Activated CD8-positive, alpha-beta memory T cell treated with anti-CD3 and anti-CD28 coated beads, Interleukin-2, amount 50 U/mL, for 4 hours (primary cell): ENCODE measurements around the gene ADGRE1.

Experiments
- DNase-seq: peaks from one replicate; pipeline ENCODE4 v3.0.0-alpha.2; 2020

ADGRE1 gene

DNA sequence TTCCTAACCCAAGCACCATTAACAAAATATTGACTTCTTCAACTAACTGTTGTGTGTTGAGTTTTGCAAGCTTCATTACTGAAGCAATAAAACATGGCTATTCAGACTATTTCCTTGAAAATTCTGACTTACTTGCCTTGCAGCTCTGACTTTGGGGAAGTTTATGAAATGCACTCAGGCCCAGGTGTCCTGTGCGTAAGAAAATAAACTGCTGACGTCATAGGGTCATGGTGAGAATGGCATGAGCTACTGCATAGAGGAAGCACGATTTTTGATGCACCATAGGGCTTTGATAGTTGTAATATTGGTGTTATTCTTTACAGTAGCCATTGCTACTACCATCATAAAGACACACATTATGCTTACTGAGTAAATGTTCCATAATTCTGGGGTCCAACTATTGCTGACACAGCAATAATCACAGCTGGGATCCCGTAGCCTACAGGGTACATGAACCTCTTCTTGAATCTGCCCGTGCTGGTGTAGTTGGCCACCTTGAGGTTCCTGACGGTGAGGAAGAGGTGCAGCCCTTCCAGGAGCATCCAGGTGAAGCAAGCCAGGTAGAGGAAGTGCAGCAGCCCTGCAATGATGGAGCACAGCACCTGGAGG, 76.0 kb downstream of the ADGRE1 start:
- DNase-seq: no peak

- peak; percentile 41 for DNase-seq
Observed at GRCh38 chr19:6963937-6964336, 76.6 kb downstream of the ADGRE1 start.

GRCh38 chr19:6967967-6968366, 80.6 kb downstream of the ADGRE1 start:
- no peak for DNase-seq

GRCh38 chr19:6969490-6969889, 82.1 kb downstream of the ADGRE1 start:
- no peak for DNase-seq

DNA sequence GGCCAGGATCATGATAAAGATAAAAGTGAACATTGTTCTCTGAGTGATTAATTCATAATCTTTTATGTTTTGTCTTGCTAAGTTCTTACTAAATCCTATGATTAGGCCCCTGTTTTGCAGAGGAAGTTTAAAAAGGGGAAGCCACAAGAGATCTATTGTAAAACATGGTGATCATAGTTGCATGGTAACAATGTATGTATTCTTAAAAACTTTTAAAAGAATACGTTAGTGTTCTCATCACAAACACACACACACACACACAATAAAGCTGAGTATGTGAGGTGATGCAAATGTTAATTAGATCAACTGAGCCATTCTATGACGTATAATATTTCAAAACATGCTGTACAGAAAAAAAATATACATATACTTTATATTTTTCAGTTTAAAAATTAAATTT, 82.6 kb downstream of the ADGRE1 start:
- DNase-seq: no peak

DNA sequence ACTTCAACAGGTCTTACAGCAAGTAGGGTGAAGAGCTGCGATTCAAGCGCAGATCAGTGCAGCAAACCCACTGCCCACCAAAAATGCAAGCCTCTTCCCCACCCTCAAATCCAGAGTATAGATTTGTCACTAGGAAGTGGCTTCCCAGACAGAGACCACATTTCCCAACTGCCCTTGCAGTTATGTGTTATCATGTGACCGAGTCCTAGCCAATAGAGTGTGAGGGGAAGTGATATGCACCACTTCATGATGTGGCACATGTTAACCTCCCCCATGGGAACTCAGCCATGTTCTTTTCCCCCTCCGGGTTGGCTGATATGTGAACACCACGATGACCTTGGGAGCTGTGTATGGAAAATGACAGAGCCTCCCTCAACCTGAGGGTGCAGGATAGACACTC, 83.1 kb downstream of the ADGRE1 start:
- DNase-seq: no peak

GRCh38 chr19:6971366-6971765, 84.0 kb downstream of the ADGRE1 start:
- DNase-seq: no peak

DNA sequence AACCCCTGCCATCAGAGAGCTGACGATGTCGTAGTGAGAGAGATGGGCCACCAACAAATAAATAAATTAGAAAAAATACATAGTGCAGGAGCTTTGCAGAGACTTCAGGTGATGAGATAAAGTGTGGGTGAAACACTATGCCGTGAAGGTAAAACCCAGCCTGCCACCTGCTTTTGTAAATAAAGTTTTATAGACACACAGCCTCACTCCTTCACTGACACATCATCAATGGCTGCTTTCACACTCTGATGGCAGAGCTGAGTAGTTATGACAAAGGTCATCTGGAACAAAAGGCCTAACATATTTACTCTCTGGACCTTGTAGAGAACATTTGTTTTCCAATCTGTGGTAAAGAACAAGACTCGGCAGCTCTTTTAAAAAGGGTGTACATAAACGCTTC, 88.8 kb downstream of the ADGRE1 start:
- DNase-seq: no peak

- DNase-seq: no peak
Observed at GRCh38 chr19:6979399-6979798, 92.0 kb downstream of the ADGRE1 start.

- DNase-seq: no peak
Observed at GRCh38 chr19:6983448-6983847, 96.1 kb downstream of the ADGRE1 start.

- no peak for DNase-seq
Observed at GRCh38 chr19:6987850-6988249, 100.5 kb downstream of the ADGRE1 start.

GRCh38 chr19:6988257-6988656, 100.9 kb downstream of the ADGRE1 start:
- no peak for DNase-seq
